Measurements from ENCODE around the gene SRGAP1.

DNA sequence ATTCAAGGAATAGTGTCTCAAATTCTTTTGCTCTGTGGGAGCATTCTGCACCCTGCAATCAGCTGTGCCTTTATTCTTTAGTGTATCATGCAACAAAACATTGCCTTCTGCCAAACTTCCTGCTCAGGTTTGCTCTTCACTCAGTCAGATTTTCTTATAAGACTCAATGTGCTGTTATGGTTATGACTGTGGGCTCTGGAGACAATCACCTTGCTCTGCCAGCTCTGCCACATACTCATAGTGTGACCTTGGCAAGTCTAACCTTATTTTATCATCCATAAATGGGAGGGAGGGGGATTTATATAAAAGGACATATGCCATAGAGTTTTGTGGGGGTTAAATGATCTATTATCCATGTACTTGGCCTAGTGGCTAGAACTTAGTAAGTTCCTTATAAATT, 51.3 kb downstream of the SRGAP1 start:
- no peak for TF ChIP-seq POLR2A (IDR thresholded peaks at IDR 0.05; ENCODE audit: low read depth, low read length)
- no peak for TF ChIP-seq CTCF (conservative IDR thresholded peaks at IDR 0.05; ENCODE audit: low read depth, low read length)
- TF ChIP-seq MXI1 (IDR thresholded peaks at IDR 0.05; ENCODE audit: borderline replicate concordance, low read depth, low read length) = no peak
- TF ChIP-seq, protein P1, sequence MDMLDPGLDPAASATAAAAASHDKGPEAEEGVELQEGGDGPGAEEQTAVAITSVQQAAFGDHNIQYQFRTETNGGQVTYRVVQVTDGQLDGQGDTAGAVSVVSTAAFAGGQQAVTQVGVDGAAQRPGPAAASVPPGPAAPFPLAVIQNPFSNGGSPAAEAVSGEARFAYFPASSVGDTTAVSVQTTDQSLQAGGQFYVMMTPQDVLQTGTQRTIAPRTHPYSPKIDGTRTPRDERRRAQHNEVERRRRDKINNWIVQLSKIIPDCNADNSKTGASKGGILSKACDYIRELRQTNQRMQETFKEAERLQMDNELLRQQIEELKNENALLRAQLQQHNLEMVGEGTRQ (IDR thresholded peaks at IDR 0.05; ENCODE audit: low read depth, low read length) = no peak
- TF ChIP-seq FOS (IDR thresholded peaks at IDR 0.05; ENCODE audit: low read depth, low read length) = no peak
- TF ChIP-seq MAZ (IDR thresholded peaks at IDR 0.05; ENCODE audit: borderline replicate concordance, low read depth, low read length) = no peak
- TF ChIP-seq MAFK (IDR thresholded peaks at IDR 0.05; ENCODE audit: low read depth, low read length) = no peak
- TF ChIP-seq BHLHE40 (IDR thresholded peaks at IDR 0.05; ENCODE audit: low read depth, low read length) = no peak
- TF ChIP-seq CHD1 (IDR thresholded peaks at IDR 0.05; ENCODE audit: low read depth, low read length) = no peak
- no peak for TF ChIP-seq RAD21 (IDR thresholded peaks at IDR 0.05; ENCODE audit: low read length)
- no peak for TF ChIP-seq ELK1 (IDR thresholded peaks at IDR 0.05; ENCODE audit: borderline replicate concordance, low read depth, low read length)
- TF ChIP-seq RCOR1 (IDR thresholded peaks at IDR 0.05; ENCODE audit: insufficient replicate concordance, low read length) = no peak
- no peak for TF ChIP-seq NFE2L2 (IDR thresholded peaks at IDR 0.05; ENCODE audit: low read depth, low read length)
